ENCODE measurements around the gene HTR6.
"Not testable (repeated sequence)": the region's sequence is repeated elsewhere in the genome, so short reads cannot be mapped to it uniquely, and the experiment has no call there.

- TF ChIP-seq POLR2A, SPI1, POLR2AphosphoS5, POU2F2 (IDR thresholded peaks at IDR 0.05; ENCODE audit: low read depth, low read length): not testable (repeated sequence)
Observed at GRCh38 chr1:19635064-19635463, 29.6 kb upstream of the HTR6 start.

All from GM12891 (cell line).